H4 (cell line): Measurements from ENCODE around the gene FAT2. TPM values are rescaled to one million over a fixed set of nuclear protein-coding genes. Genes with fewer than 3 reads are reported as not detected.
"Not testable (repeated sequence)": the region's sequence is repeated elsewhere in the genome, so short reads cannot be mapped to it uniquely, and the experiment has no call there.

Source experiments
- DNase-seq: peaks from one replicate; pipeline ENCODE4 v3.0.0-alpha.2; 2015; ENCODE audit warnings: low spot score
- total RNA-seq: library from RNA; depleted of rRNA; stranded (reverse); fragments of >200 nt; shearing (Covaris generic); gene quantifications from 2 replicates; pipeline ENCODE4 v1.2.3, GENCODE V29; 2014

The FAT2 gene
- total RNA-seq, 1 experiment from 2014 or later, result 0.10 TPM

GRCh38 chr5:151615431-151615830, 24.3 kb upstream of the FAT2 start:
- DNase-seq, result no peak

GRCh38 chr5:151614565-151614964, 23.4 kb upstream of the FAT2 start:
- DNase-seq, result no peak

- DNase-seq, result no peak
Observed at GRCh38 chr5:151612689-151613427, 21.7 kb upstream of the FAT2 start.

GRCh38 chr5:151611127-151611775, 20.1 kb upstream of the FAT2 start:
- no peak for DNase-seq

- DNase-seq, result no peak
Observed at GRCh38 chr5:151608522-151608921, 17.4 kb upstream of the FAT2 start.

- DNase-seq, result no peak
Observed at GRCh38 chr5:151607304-151607703, 16.2 kb upstream of the FAT2 start.

- no peak for DNase-seq
Observed at GRCh38 chr5:151605559-151605958, 14.4 kb upstream of the FAT2 start.

- DNase-seq, result no peak
Observed at GRCh38 chr5:151602806-151603205, 11.7 kb upstream of the FAT2 start.

GRCh38 chr5:151601391-151601790, 10.3 kb upstream of the FAT2 start:
- DNase-seq, result no peak

- no peak for DNase-seq
Observed at GRCh38 chr5:151600069-151600665, 9.0 kb upstream of the FAT2 start.

- no peak for DNase-seq
Observed at GRCh38 chr5:151598984-151599383, 7.9 kb upstream of the FAT2 start.

GRCh38 chr5:151598549-151598948, 7.4 kb upstream of the FAT2 start:
- DNase-seq, result no peak

GRCh38 chr5:151597749-151598148, 6.6 kb upstream of the FAT2 start:
- no peak for DNase-seq

- no peak for DNase-seq
Observed at GRCh38 chr5:151596828-151597539, 5.9 kb upstream of the FAT2 start.

GRCh38 chr5:151595411-151595826, 4.3 kb upstream of the FAT2 start:
- DNase-seq, result no peak

GRCh38 chr5:151592855-151593408, 1.8 kb upstream of the FAT2 start:
- no peak for DNase-seq

- no peak for DNase-seq
Observed at GRCh38 chr5:151589878-151590570, 1.1 kb downstream of the FAT2 start.

- DNase-seq, result no peak
Observed at GRCh38 chr5:151587796-151588555, 3.2 kb downstream of the FAT2 start.

- DNase-seq, result peak; percentile 47
Observed at GRCh38 chr5:151585970-151586369, 5.2 kb downstream of the FAT2 start.

- DNase-seq, result not testable (repeated sequence)
Observed at GRCh38 chr5:151585344-151585743, 5.8 kb downstream of the FAT2 start.
